ENCODE results near the gene FAM241B. TPM values are rescaled to one million over a fixed set of nuclear protein-coding genes. Genes with fewer than 3 reads are reported as not detected.
A peak's percentile ranks its signal among the peaks of the same experiment; 100 is the strongest.

FAM241B gene
- 50.2 TPM for polyA plus RNA-seq (2012; ENCODE audit: insufficient read depth, insufficient read length)

- peak within 1 kb of the TSS; percentile 78 for H3K4me3 ChIP-seq (ENCODE audit: low read length)
- peak; percentile 58 for DNase-seq (ENCODE audit: low read depth, low spot score)
Measured at GRCh38 chr10:69629897-69630650, at the start of gene FAM241B. FAM241B (plus strand) TSS chr10:69630247; CDS start chr10:69631744, 1,497 bp downstream.

- DNase-seq (ENCODE audit: low read depth, low spot score), result no peak
- no peak overlapping the region for H3K4me3 ChIP-seq (ENCODE audit: low read length)
Measured at GRCh38 chr10:69580435-69580834, 49.6 kb upstream of the FAM241B start.

GRCh38 chr10:69583106-69583505, 46.9 kb upstream of the FAM241B start:
- no peak overlapping the region for H3K4me3 ChIP-seq (ENCODE audit: low read length)
- no peak for DNase-seq (ENCODE audit: low read depth, low spot score)

GRCh38 chr10:69584624-69585023, 45.4 kb upstream of the FAM241B start:
- no peak for DNase-seq (ENCODE audit: low read depth, low spot score)
- H3K4me3 ChIP-seq (ENCODE audit: low read length), result no peak overlapping the region

GRCh38 chr10:69588358-69588757, 41.7 kb upstream of the FAM241B start:
- no peak overlapping the region for H3K4me3 ChIP-seq (ENCODE audit: low read length)
- peak; percentile 60 for DNase-seq (ENCODE audit: low read depth, low spot score)

GRCh38 chr10:69600761-69601330, 29.2 kb upstream of the FAM241B start:
- H3K4me3 ChIP-seq (ENCODE audit: low read length), result no peak overlapping the region
- no peak for DNase-seq (ENCODE audit: low read depth, low spot score)

GRCh38 chr10:69609077-69609476, 21.0 kb upstream of the FAM241B start:
- H3K4me3 ChIP-seq (ENCODE audit: low read length), result no peak overlapping the region
- DNase-seq (ENCODE audit: low read depth, low spot score), result no peak

GRCh38 chr10:69612760-69613159, 17.3 kb upstream of the FAM241B start:
- no peak for DNase-seq (ENCODE audit: low read depth, low spot score)
- H3K4me3 ChIP-seq (ENCODE audit: low read length), result no peak overlapping the region

GRCh38 chr10:69614130-69614529, 15.9 kb upstream of the FAM241B start:
- H3K4me3 ChIP-seq (ENCODE audit: low read length), result no peak overlapping the region

GRCh38 chr10:69616358-69616757, 13.7 kb upstream of the FAM241B start:
- DNase-seq (ENCODE audit: low read depth, low spot score), result no peak

More at GRCh38 chr10:69614130-69614529, 15.9 kb upstream of the FAM241B start:
- DNase-seq (ENCODE audit: low read depth, low spot score), result no peak

GRCh38 chr10:69618746-69619145, 11.3 kb upstream of the FAM241B start:
- no peak for DNase-seq (ENCODE audit: low read depth, low spot score)
- H3K4me3 ChIP-seq (ENCODE audit: low read length), result no peak overlapping the region

More at GRCh38 chr10:69616358-69616757, 13.7 kb upstream of the FAM241B start:
- no peak overlapping the region for H3K4me3 ChIP-seq (ENCODE audit: low read length)

- no peak overlapping the region for H3K4me3 ChIP-seq (ENCODE audit: low read length)
- DNase-seq (ENCODE audit: low read depth, low spot score), result no peak
Measured at GRCh38 chr10:69619626-69620025, 10.4 kb upstream of the FAM241B start.

- DNase-seq (ENCODE audit: low read depth, low spot score), result peak; percentile 57
- H3K4me3 ChIP-seq (ENCODE audit: low read length), result no peak overlapping the region; the same call in 1 of the 2 replicates
Measured at GRCh38 chr10:69620625-69621024, 9.4 kb upstream of the FAM241B start.

GRCh38 chr10:69624245-69624786, 5.7 kb upstream of the FAM241B start:
- H3K4me3 ChIP-seq (ENCODE audit: low read length), result peak overlapping the region; percentile 23
- DNase-seq (ENCODE audit: low read depth, low spot score), result peak; percentile 70

GRCh38 chr10:69626826-69627225, 3.2 kb upstream of the FAM241B start:
- no peak overlapping the region for H3K4me3 ChIP-seq (ENCODE audit: low read length)
- DNase-seq (ENCODE audit: low read depth, low spot score), result no peak

GRCh38 chr10:69628891-69629290, 1.2 kb upstream of the FAM241B start:
- no peak for DNase-seq (ENCODE audit: low read depth, low spot score)
- no peak overlapping the region for H3K4me3 ChIP-seq (ENCODE audit: low read length)

- DNase-seq (ENCODE audit: low read depth, low spot score), result no peak
- H3K4me3 ChIP-seq (ENCODE audit: low read length), result peak overlapping the region; percentile 78
Measured at GRCh38 chr10:69629519-69629896, 539 bp upstream of the FAM241B start.

- H3K4me3 ChIP-seq (ENCODE audit: low read length), result peak overlapping the region; percentile 78
- no peak for DNase-seq (ENCODE audit: low read depth, low spot score)
Measured at GRCh38 chr10:69630651-69631400, 779 bp downstream of the FAM241B start.

GRCh38 chr10:69631566-69631965, 1.5 kb downstream of the FAM241B start:
- H3K4me3 ChIP-seq (ENCODE audit: low read length), result no peak overlapping the region
- no peak for DNase-seq (ENCODE audit: low read depth, low spot score)

All from Jurkat, Clone E6-1 (cell line).